Stomach (tissue), 9 donors: ENCODE data around the gene MCRIP1. TPM values are rescaled to one million over a fixed set of nuclear protein-coding genes. Genes with fewer than 3 reads are reported as not detected.
A peak's percentile ranks its signal among the peaks of the same experiment; 100 is the strongest.

Experiments used
- DNase-seq, 2 donors: peaks; one replicate each; pipeline versions ENCODE4 v3.0.0 to v3.0.0-alpha.2; 2013 to 2019
- H3K27ac ChIP-seq, 5 donors: fragments of 200-600 bp in 4 of 5; sonication (generic) in 4 of 5; one replicate each; pipeline ENCODE4 v1.5.1; 2013 to 2019; ENCODE audit warnings: mild to moderate bottlenecking in 1 of 5, moderate library complexity in 1 of 5
- H3K27me3 ChIP-seq, 3 donors: fragments of 200-600 bp; sonication (generic); one replicate each; pipeline ENCODE4 v1.5.1; 2017 to 2019; ENCODE audit warnings: mixed run types in 1 of 3
- H3K36me3 ChIP-seq, 4 donors: fragments of 200-600 bp; sonication (generic); 1 replicate in 3 of 4; 2 replicates in 1 of 4; pipeline ENCODE4 v1.5.1; 2016 to 2019
- H3K4me1 ChIP-seq, 4 donors: fragments of 200-600 bp; sonication (generic); one replicate each; pipeline ENCODE4 v1.5.1; 2016 to 2019
- H3K4me3 ChIP-seq, 4 donors: fragments of 200-600 bp; sonication (generic) in 3 of 4; one replicate each; pipeline ENCODE4 v1.5.1; 2016 to 2019; ENCODE audit warnings: mild to moderate bottlenecking in 1 of 4
- H3K9me3 ChIP-seq, 4 donors: fragments of 200-600 bp; sonication (generic); one replicate each; pipeline ENCODE4 v1.5.1; 2016 to 2019
- EP300 ChIP-seq: sonication (generic); formaldehyde crosslinking; IDR thresholded peaks from one replicate; pipeline ENCODE4 v1.6.1; 2017; ENCODE audit warnings: antibody characterized with exemption
- POLR2A ChIP-seq, 4 donors: fragments of 450-650 bp; IDR thresholded peaks; one replicate each; pipeline ENCODE4 v1.6.1; 2016; ENCODE audit warnings: antibody characterized with exemption in 4 of 4, control low read depth in 2 of 4, mild to moderate bottlenecking in 1 of 4, moderate library complexity in 1 of 4
- POLR2AphosphoS5 ChIP-seq, 3 donors: sonication (generic); formaldehyde crosslinking; IDR thresholded peaks; one replicate each; pipeline ENCODE4 v1.6.1; 2016; ENCODE audit warnings: antibody characterized with exemption in 3 of 3
- WGBS, 5 donors: extraction: QIAGEN DNeasy Blood & Tissue Kit in 3 of 5; methylation state at CpG; one replicate each; pipeline versions ENCODE4 v1.1.5 to v1.1.7; 2013 to 2018; 5-methylcytosine and 5-hydroxymethylcytosine counted together
- intact Hi-C: fragments of 100-400 bp; cut with DNase I; formaldehyde crosslinking; loops from one replicate; pipeline ENCODE4 v1.15.1; 2023; ENCODE audit warnings: low total_unique reads
- polyA plus RNA-seq, 3 donors: library from polyadenylated mRNA; stranded (reverse); fragments of 200-250 nt; gene quantifications; one replicate each; pipeline ENCODE4 v1.2.3, GENCODE V29; 2013
- total RNA-seq, 5 donors: library from RNA; depleted of rRNA; stranded (reverse); fragments of >200 nt; gene quantifications; one replicate each; pipeline versions ENCODE4 v1.1.0 to v1.2.3, GENCODE V29; 2014 to 2016
- TF ChIP-seq, protein P1 (sequence below), 7 experiments: fragments of 450-650 bp in 4 of 7; fragments of 200-600 bp in 3 of 7; sonication (generic) in 3 of 7; IDR thresholded peaks; one replicate each; pipeline ENCODE4 v1.5.1; 2016 to 2019; ENCODE audit warnings: antibody characterized with exemption in 7 of 7, control low read depth in 2 of 7, mild to moderate bottlenecking in 1 of 7
- donor health status: healthy with polysubstance abuse.
- donor health status: Bipolar disorder and iron deficiency.
- donor health status: healthy.

MCRIP1 gene
- total and polyA plus RNA-seq, 8 donors = 23.7 to 150 (median 95.9) TPM

DNA sequence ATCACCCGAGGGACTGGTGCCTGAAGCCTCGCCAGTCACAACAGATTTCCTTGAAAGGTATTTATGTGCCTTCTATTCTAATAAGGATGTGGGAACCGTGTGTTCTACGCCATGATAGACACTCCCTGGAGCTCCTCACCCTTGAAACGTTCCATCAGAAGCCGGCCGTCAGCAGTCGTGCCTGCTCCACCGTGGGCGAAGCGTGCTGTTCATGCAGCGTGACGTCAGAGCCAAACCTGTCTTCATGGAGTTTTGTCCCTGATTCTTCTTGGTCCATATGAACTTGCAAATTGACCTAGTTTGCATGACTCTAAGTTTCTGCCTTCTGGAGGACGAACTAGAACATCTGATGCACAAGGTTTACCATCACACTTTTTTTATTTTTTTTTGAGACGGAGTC, 6.2 kb upstream of the MCRIP1 start:
- intact Hi-C loops = no loop called here
- Histone ChIP-seq H3K9me3 (no peaks in the 10 kb centered on the region), H3K4me1 (peaks cover 0 to 13% (median 4%) of the 10 kb centered on the region in 4 donors), H3K27ac (no peak overlapping the region), H3K36me3 (peaks cover 20 to 24% (median 20%) of the 10 kb centered on the region in 4 donors), H3K4me3 (no peak overlapping the region), H3K27me3 (no peaks in the 10 kb centered on the region)
- 73 to 78% (median 76%) methylated on average over 11 to 15 of the region's 15 CpGs for WGBS, 5 donors
- DNase-seq = no peak
- no peak for TF ChIP-seq POLR2AphosphoS5 (IDR thresholded peaks at IDR 0.05)
- no peak for TF ChIP-seq EP300
- TF ChIP-seq POLR2A (IDR thresholded peaks at IDR 0.05) = no peak
- TF ChIP-seq, protein P1, sequence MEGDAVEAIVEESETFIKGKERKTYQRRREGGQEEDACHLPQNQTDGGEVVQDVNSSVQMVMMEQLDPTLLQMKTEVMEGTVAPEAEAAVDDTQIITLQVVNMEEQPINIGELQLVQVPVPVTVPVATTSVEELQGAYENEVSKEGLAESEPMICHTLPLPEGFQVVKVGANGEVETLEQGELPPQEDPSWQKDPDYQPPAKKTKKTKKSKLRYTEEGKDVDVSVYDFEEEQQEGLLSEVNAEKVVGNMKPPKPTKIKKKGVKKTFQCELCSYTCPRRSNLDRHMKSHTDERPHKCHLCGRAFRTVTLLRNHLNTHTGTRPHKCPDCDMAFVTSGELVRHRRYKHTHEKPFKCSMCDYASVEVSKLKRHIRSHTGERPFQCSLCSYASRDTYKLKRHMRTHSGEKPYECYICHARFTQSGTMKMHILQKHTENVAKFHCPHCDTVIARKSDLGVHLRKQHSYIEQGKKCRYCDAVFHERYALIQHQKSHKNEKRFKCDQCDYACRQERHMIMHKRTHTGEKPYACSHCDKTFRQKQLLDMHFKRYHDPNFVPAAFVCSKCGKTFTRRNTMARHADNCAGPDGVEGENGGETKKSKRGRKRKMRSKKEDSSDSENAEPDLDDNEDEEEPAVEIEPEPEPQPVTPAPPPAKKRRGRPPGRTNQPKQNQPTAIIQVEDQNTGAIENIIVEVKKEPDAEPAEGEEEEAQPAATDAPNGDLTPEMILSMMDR (IDR thresholded peaks at IDR 0.05) = no peak

DNA sequence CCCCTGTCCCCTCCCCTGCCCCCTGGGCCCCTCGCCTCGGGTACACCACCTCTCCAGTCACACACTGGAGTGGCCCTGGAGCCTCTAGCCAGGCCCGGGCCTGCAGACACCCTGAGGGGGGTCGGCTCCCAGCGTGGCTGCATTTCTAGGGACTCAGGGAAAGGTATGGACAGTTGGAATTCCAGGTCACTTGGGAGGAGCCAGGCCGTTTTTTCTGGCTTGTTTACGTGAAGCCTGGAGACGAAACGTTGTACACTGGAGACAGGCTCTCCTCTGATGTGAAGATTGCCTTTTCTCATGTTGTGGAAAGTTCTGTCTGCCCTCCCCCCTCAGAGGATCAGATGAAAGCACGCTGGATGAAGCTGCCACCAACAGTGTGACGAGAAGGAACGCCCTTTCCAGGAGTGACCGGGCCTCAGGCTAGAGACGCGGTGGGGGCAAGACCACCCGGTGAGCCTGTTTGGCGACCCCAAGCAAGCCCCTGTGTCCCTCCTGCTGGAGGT, 5.7 kb upstream of the MCRIP1 start:
- intact Hi-C loops = no loop called here
- 36 to 43% (median 41%) methylated on average over 14 to 17 of the region's 17 CpGs for WGBS, 5 donors
- TF ChIP-seq POLR2A (IDR thresholded peaks at IDR 0.05) (no peak), EP300 (no peak), POLR2AphosphoS5 (IDR thresholded peaks at IDR 0.05) (no peak)
- TF ChIP-seq, protein P1 (IDR thresholded peaks at IDR 0.05) = no peak
- Histone ChIP-seq H3K27ac (no peak overlapping the region), H3K36me3 (peaks cover 15 to 19% (median 15%) of the 10 kb centered on the region in 4 donors), H3K4me1 (peaks cover 3 to 18% (median 9%) of the 10 kb centered on the region in 4 donors), H3K4me3 (no peak overlapping the region), H3K27me3 (no peaks in the 10 kb centered on the region), H3K9me3 (no peaks in the 10 kb centered on the region)
- DNase-seq = no peak

DNA sequence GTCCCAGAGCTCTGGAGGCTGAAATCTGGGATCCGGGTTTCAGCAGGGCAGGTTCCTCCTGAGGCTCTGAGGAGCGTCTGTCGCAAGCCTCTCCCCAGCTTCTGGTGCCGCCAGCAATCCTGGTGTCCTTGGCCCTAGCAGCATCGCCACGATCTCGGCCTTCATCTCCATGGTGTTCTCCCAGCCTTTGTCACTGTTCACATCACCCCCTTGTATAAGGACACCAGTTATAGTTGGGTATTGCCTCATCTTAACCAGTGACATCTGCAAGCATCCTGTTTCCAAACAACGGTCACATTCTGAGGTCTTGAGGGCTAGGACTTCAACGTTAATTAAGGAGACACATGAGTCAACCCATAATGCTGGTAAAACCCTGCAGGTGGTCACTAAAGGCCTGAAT, 4.5 kb upstream of the MCRIP1 start:
- Histone ChIP-seq H3K9me3 (no peaks in the 10 kb centered on the region), H3K27me3 (no peaks in the 10 kb centered on the region), H3K36me3 (peaks cover 3 to 7% (median 3%) of the 10 kb centered on the region in 4 donors), H3K4me1 (peaks cover 7 to 25% (median 15%) of the 10 kb centered on the region in 4 donors), H3K4me3 (no peak overlapping the region), H3K27ac (no peak overlapping the region)
- TF ChIP-seq POLR2A (IDR thresholded peaks at IDR 0.05) (no peak), EP300 (no peak), POLR2AphosphoS5 (IDR thresholded peaks at IDR 0.05) (no peak)
- TF ChIP-seq, protein P1 (IDR thresholded peaks at IDR 0.05) = no peak
- DNase-seq = no peak
- 67 to 84% (median 78%) methylated on average over 9 of the region's 9 CpGs for WGBS, 5 donors
- intact Hi-C loops = no loop called here

DNA sequence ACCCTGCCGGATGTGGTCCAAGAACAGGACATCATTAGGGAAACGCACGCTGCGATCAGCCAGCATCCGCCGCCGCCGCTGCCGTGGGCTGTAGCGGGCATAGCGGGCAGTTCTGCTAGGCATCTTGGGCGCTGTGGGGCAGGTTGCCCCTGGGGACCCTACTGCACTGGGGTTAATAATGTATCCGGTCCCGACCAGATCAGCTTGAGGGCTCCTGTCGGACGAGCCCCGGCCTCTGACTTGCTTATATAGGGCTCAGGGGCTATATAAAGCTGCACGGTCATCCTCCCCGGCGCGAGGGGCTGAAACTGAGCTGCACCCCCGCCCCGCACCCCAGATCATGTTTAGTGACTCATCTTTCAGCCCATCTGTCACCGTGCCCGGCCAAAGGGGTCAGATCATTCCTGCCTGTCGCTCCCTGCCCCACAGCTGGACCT, 1.8 kb upstream of the MCRIP1 start, which contains the start of gene PPP1R27:
TSS of gene PPP1R27 (minus strand) at position 220 of the 437 bp plus-strand sequence. CDS start at position 123, 97 bp downstream.
- peaks cover 18 to 37% (median 31%) of the 10 kb centered on the region in 4 donors for H3K4me1 ChIP-seq
- 89 to 94% (median 92%) methylated on average over 17 to 26 of the region's 26 CpGs for WGBS, 5 donors
- intact Hi-C loops = no loop called here
- no peaks in the 10 kb centered on the region for H3K27me3 ChIP-seq
- no peaks in the 10 kb centered on the region for H3K9me3 ChIP-seq
- H3K36me3 ChIP-seq = no peaks in the 10 kb centered on the region
- no peak for TF ChIP-seq POLR2AphosphoS5 (IDR thresholded peaks at IDR 0.05)
- TF ChIP-seq, protein P1 (IDR thresholded peaks at IDR 0.05) = no peak
- no peak for TF ChIP-seq POLR2A (IDR thresholded peaks at IDR 0.05)
- TF ChIP-seq EP300 = no peak
- H3K4me3 ChIP-seq = peak within 1 kb of the TSS; percentile 64 to 82 (median 80)
- DNase-seq = no peak
- peak within 1 kb of the TSS in 4 of 5 donors; percentile 90 to 97 (median 93) for H3K27ac ChIP-seq
